Smooth muscle cell (in vitro differentiated cells): Measurements from ENCODE around the gene SLC8A2. TPM values are rescaled to one million over a fixed set of nuclear protein-coding genes. Genes with fewer than 3 reads are reported as not detected.
A peak's percentile ranks its signal among the peaks of the same experiment; 100 is the strongest.

Experiments used
- DNase-seq: peaks from one replicate; lab custom pipeline; 2025; ENCODE audit not compliant: unreplicated experiment; lab: John Stamatoyannopoulos, UW
- H2AFZ ChIP-seq: fragments of 200-600 bp; sonication (generic); 2 replicates; pipeline ENCODE4 v1.6.0; 2016; ENCODE audit warnings: antibody characterized with exemption, low read depth, mild to moderate bottlenecking
- H3F3A ChIP-seq: fragments of 200-600 bp; sonication (generic); 2 replicates; pipeline ENCODE4 v1.6.0; 2017; ENCODE audit warnings: antibody characterized with exemption, low read depth
- H3K27ac ChIP-seq: fragments of 200-600 bp; sonication (generic); 2 replicates; pipeline ENCODE4 v1.5.1; 2016; ENCODE audit warnings: low read depth, mild to moderate bottlenecking
- H3K27me3 ChIP-seq: fragments of 200-600 bp; sonication (generic); 2 replicates; pipeline ENCODE4 v1.6.1; 2016; ENCODE audit warnings: low read depth, mild to moderate bottlenecking
- H3K36me3 ChIP-seq: fragments of 200-600 bp; sonication (generic); 2 replicates; pipeline ENCODE4 v1.5.1; 2016; ENCODE audit warnings: low read depth
- H3K4me1 ChIP-seq: fragments of 200-600 bp; sonication (generic); 2 replicates; pipeline ENCODE4 v1.5.1; 2016; ENCODE audit warnings: low read depth
- H3K4me2 ChIP-seq: fragments of 200-600 bp; sonication (generic); 2 replicates; pipeline ENCODE4 v1.6.0; 2016; ENCODE audit warnings: mild to moderate bottlenecking
- H3K4me3 ChIP-seq: fragments of 200-600 bp; sonication (generic); 2 replicates; pipeline ENCODE4 v1.5.1; 2016; ENCODE audit warnings: mild to moderate bottlenecking
- H3K79me2 ChIP-seq: fragments of 200-600 bp; sonication (generic); 2 replicates; pipeline ENCODE4 v1.6.0; 2016; ENCODE audit warnings: low read depth, mild to moderate bottlenecking
- H3K9ac ChIP-seq: fragments of 200-600 bp; sonication (generic); 2 replicates; pipeline ENCODE4 v1.6.0; 2016; ENCODE audit warnings: low read depth
- H3K9me3 ChIP-seq: fragments of 200-600 bp; sonication (generic); replicated peaks from 2 replicates; pipeline ENCODE4 v1.5.1; 2016; ENCODE audit warnings: low read depth
- H4K20me1 ChIP-seq: fragments of 200-600 bp; sonication (generic); 2 replicates; pipeline ENCODE4 v1.6.0; 2016; ENCODE audit warnings: low read depth
- WGBS: methylation state at CpG from one replicate; pipeline ENCODE4 v1.1.7; 2016; ENCODE audit warnings: low lambda C conversion rate; 5-methylcytosine and 5-hydroxymethylcytosine counted together
- polyA plus RNA-seq: library from polyadenylated mRNA; unstranded; fragments of >200 nt; fragmentation: Nextera tagmentation; extraction: Ambion mirVana; gene quantifications from 2 replicates; pipeline ENCODE4 v1.2.1, GENCODE V29; 2016
- total RNA-seq: library from RNA; depleted of rRNA; stranded (reverse); fragments of >200 nt; gene quantifications from 2 replicates; pipeline ENCODE4 v1.2.3, GENCODE V29; 2014
- TF ChIP-seq, protein P1 (sequence below): fragments of 200-600 bp; sonication (generic); IDR thresholded peaks from 2 replicates; pipeline ENCODE4 v1.5.1; 2017; ENCODE audit warnings: borderline replicate concordance, mild to moderate bottlenecking, antibody characterized with exemption; ENCODE audit not compliant: insufficient read depth, poor library complexity, severe bottlenecking

SLC8A2 gene
- total and polyA plus RNA-seq, 2 experiments from 2014 or later, result 0.22 to 0.62 TPM

DNA sequence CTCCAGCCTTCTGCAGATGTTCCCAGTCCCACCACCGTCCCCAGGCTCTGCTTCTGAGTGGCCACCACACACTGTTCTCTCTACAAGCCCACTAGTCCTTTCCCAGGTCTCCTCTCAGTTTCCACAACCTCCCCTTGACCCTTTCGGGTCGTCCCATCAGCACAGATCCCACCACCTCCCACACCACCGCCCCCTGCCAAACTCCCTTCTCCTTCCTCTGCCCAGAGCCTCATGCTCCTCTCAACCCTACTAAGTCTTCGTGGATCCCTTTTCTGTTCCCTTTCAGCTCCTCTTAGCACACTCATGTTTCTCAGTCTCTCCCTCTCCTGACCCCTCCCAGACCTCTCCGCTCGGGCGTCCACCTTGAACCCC, 41.2 kb upstream of the SLC8A2 start:
- H3K9ac ChIP-seq, result no peak overlapping the region
- H3K27ac ChIP-seq, result peak overlapping the region; percentile 42
- TF ChIP-seq, protein P1, sequence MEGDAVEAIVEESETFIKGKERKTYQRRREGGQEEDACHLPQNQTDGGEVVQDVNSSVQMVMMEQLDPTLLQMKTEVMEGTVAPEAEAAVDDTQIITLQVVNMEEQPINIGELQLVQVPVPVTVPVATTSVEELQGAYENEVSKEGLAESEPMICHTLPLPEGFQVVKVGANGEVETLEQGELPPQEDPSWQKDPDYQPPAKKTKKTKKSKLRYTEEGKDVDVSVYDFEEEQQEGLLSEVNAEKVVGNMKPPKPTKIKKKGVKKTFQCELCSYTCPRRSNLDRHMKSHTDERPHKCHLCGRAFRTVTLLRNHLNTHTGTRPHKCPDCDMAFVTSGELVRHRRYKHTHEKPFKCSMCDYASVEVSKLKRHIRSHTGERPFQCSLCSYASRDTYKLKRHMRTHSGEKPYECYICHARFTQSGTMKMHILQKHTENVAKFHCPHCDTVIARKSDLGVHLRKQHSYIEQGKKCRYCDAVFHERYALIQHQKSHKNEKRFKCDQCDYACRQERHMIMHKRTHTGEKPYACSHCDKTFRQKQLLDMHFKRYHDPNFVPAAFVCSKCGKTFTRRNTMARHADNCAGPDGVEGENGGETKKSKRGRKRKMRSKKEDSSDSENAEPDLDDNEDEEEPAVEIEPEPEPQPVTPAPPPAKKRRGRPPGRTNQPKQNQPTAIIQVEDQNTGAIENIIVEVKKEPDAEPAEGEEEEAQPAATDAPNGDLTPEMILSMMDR, result no peak
- H3K4me1 ChIP-seq, result peaks cover 4% of the 10 kb centered on the region
- H3K4me2 ChIP-seq, result peak overlapping the region; percentile 89
- peaks cover 55% of the 10 kb centered on the region for H4K20me1 ChIP-seq
- no peaks in the 10 kb centered on the region for H3F3A ChIP-seq
- H3K27me3 ChIP-seq, result no peaks in the 10 kb centered on the region
- WGBS, result 81% methylated on average over 8 of the region's 8 CpGs
- no peak overlapping the region for H2AFZ ChIP-seq
- no peaks in the 10 kb centered on the region for H3K36me3 ChIP-seq
- no peaks in the 10 kb centered on the region for H3K9me3 ChIP-seq
- H3K79me2 ChIP-seq, result peaks cover 66% of the 10 kb centered on the region
- H3K4me3 ChIP-seq, result peak overlapping the region; percentile 80
- DNase-seq, result no peak

DNA sequence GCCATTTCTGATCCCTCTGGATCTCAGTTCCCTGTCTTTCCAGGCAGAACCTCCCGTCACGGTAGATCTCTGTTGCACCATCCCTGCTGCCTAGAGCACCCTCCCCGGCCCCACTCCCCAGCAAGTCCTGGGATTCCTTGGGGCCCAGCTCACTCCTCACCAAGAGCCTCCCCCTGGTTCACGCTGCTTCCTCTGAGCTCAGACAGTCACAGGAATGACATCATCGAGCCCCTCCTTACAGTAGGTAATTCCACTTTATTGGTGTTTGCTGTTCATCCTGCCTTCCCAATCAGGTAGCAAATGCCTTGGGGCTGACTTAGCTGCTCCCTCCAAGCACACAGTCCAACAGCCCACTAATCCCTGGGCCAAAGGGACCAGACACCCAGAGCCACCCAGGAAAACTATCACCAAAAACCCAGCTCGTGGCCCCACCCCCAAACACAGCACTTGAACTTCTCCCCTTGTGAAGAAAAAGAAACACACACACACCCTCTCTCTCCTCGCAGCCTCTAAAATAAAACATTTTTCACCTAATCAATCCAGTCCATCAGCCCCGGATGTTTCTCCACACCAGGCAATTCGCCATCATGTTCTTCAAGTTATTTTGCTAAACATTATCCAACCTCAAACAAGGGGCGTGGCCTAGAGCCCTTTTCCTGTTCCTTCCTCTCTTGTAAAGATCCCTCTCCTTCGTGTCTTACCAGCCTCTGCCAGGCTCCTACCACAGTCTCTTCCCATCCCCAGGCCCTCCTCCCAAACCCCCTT, 40.7 kb upstream of the SLC8A2 start:
- peak overlapping the region; percentile 89 for H3K4me2 ChIP-seq
- peaks cover 71% of the 10 kb centered on the region for H3K79me2 ChIP-seq
- H3K36me3 ChIP-seq, result no peaks in the 10 kb centered on the region
- H3K27me3 ChIP-seq, result no peaks in the 10 kb centered on the region
- H4K20me1 ChIP-seq, result peaks cover 61% of the 10 kb centered on the region
- peaks cover 6% of the 10 kb centered on the region for H3K4me1 ChIP-seq
- TF ChIP-seq, protein P1, result no peak
- no peak for DNase-seq
- no peak overlapping the region for H2AFZ ChIP-seq
- no peak overlapping the region for H3K9ac ChIP-seq
- H3K27ac ChIP-seq, result peak overlapping the region; percentile 42
- H3K4me3 ChIP-seq, result peak overlapping the region; percentile 80
- no peaks in the 10 kb centered on the region for H3K9me3 ChIP-seq
- WGBS, result 83% methylated on average over 11 of the region's 11 CpGs
- no peaks in the 10 kb centered on the region for H3F3A ChIP-seq

DNA sequence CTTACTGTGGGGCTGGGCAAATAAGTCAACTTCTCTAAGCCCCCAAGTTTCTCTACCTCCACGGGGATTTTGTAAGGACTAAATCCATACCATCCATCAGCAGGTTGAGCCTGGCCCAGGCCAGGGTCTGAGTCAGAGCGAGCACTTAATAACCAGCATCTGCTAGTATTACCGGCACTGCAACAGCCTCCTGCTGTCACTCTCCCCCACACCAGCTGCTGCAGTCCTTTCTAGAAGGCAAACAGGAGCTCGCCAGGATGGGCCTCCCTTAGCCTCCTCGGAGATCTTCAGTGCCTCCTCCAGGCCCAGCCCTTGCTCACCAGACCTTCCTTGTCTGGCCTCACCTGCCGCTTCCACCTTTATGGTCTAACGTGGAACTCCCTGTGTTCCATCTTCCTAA, 40.0 kb upstream of the SLC8A2 start:
- no peaks in the 10 kb centered on the region for H3K9me3 ChIP-seq

More for the DNA sequence above, 40.0 kb upstream of the SLC8A2 start:
- 78% methylated on average over 7 of the region's 7 CpGs for WGBS
- Histone ChIP-seq H3K27me3 (no peaks in the 10 kb centered on the region), H3K4me2 (no peak overlapping the region), H3K9ac (no peak overlapping the region), H3K4me3 (no peak overlapping the region), H3K27ac (peak overlapping the region; percentile 42), H4K20me1 (peaks cover 68% of the 10 kb centered on the region), H3F3A (no peaks in the 10 kb centered on the region), H2AFZ (no peak overlapping the region), H3K36me3 (no peaks in the 10 kb centered on the region), H3K4me1 (peaks cover 6% of the 10 kb centered on the region), H3K79me2 (peaks cover 73% of the 10 kb centered on the region)
- DNase-seq, result no peak
- TF ChIP-seq, protein P1, result no peak
